ENCODE results near the gene MAB21L3.

Gene MAB21L3

DNA sequence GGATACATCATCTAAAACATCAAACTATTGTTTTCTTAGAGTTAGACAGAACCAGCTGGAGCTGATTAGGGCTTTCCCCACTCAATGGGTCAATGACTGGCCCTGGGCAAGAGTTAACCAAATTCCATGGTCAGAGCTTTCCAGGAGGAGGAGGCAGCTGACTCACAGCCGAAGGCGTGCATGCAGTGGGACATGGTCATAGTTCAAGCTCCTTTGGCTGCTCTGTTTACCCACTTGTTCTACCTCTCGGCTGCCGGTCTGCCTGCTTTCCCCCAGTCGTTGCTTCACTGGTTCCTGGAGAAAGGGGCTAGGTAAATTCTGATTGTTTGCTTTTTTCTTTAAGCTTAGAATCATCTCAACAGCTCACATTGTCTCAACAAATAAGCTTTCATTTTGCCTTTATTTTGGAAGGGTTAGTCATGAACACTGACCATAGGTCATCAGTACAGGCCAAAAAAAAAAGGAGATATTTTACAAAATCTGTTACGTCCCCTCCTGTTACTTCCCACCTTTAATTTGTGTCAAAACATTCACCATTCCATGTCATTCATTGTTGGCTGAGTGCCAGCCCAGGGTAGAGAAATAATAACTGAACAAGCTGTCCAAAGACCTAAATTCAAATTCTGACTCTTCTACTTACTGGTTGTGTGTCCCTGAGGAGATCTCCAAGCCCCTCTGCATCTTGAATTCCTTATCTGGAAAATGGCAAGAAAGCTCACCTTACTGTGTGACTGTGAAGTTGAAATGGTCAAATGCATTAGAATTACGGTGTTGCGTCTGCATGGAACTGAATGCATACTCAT lies 12.0 kb downstream of the MAB21L3 start:
- FAIRE-seq (no peak), DNase-seq (ENCODE audit: insufficient read length, low spot score) (no peak)
- no peak for TF ChIP-seq POLR2A (IDR thresholded peaks at IDR 0.05; ENCODE audit: low read depth, low read length)
- TF ChIP-seq POU2F2 (IDR thresholded peaks at IDR 0.05; ENCODE audit: low read depth, low read length): no peak
- no peak for TF ChIP-seq PAX5 (IDR thresholded peaks at IDR 0.05; ENCODE audit: insufficient read depth, low read length, severe bottlenecking)
- no peak for TF ChIP-seq TAF1 (IDR thresholded peaks at IDR 0.05; ENCODE audit: low read depth, low read length)

DNA sequence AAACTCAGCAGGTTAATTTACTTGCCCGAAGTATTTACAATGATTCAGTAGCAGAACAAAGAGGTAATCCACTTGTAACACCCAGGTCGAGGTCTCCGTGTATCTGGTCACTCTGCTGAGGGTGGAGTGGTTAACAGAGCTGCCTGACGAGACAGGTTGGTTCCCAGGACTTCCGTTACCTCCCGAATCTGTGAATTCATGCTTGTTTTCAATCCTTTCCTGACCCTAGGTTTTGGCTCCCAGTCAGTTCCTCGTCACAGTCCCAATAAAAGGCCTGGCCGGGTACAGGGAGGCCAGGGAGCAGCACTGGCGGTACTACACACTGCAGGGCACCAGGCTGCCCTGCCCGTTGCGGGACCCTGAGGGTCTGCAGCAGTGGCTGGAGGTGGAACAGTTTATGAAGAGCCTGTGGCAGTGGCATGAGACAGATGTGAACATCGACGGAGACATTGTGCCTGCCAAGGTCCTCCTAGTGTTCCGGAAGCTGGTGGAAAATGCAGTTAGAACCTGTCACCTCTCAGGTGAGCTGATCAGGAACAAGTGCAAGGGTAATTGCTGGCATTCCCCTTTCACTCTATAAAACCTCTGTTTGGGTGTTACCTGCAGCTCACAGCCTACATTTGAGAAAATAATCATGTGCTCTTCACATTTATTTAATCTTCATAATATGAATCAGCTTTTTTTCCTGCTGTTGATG lies 12.8 kb downstream of the MAB21L3 start:
- no peak for TF ChIP-seq POLR2AphosphoS5 (IDR thresholded peaks at IDR 0.05; ENCODE audit: low read depth, low read length)
- TF ChIP-seq TAF1 (IDR thresholded peaks at IDR 0.05; ENCODE audit: low read depth, low read length): no peak
- FAIRE-seq (no peak), DNase-seq (ENCODE audit: insufficient read length, low spot score) (no peak)

DNA sequence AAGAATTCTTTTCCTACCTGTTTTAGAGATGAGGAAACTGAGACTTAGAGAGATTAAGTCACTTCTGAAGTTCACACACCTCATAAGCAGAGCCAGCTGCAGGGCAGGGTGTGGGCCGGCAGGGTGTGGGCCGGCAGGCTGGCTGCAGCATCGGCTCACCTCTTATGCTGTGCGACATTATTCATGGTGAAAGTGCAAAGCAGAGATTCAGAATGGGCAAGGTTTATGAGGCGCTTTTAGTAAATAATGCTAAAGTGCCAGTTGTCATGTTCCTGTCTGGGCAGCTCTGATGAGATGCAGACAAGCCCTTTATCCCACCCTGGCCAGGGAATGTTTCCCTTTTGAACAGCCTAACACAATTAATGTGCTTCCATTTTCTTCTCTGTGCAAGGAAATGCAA lies 14.6 kb downstream of the MAB21L3 start:
- no peak for DNase-seq (ENCODE audit: insufficient read length, low spot score)
- TF ChIP-seq POLR2AphosphoS5 (IDR thresholded peaks at IDR 0.05; ENCODE audit: low read depth, low read length) (no peak), TAF1 (IDR thresholded peaks at IDR 0.05; ENCODE audit: low read depth, low read length) (no peak), PAX5 (IDR thresholded peaks at IDR 0.05; ENCODE audit: insufficient read depth, low read length, severe bottlenecking) (no peak), POU2F2 (IDR thresholded peaks at IDR 0.05; ENCODE audit: low read depth, low read length) (no peak), POLR2A (IDR thresholded peaks at IDR 0.05; ENCODE audit: low read depth, low read length) (no peak), SPI1 (IDR thresholded peaks at IDR 0.05; ENCODE audit: low read depth, low read length) (no peak)
- FAIRE-seq: no peak

DNA sequence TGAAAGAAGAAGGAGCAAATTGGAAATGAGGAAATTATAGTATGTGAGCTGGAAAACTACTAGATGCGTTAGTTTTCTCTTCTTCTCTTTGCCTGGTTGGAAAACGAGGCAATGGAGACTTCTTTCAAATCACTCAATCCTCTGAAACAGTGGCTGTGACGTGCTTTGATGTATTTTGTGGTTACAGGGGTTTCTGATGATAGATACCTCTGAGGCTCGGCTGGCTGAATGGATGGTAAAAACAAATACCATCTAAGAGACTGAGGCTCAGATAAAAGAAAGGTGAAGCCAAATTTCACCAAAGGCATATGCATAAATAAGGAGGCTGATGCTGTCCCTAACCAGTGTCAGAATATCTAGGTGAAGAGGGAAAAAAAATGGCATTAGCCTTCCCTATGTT lies 15.1 kb downstream of the MAB21L3 start:
- DNase-seq (ENCODE audit: insufficient read length, low spot score) (no peak), FAIRE-seq (no peak)
- no peak for TF ChIP-seq POLR2AphosphoS5 (IDR thresholded peaks at IDR 0.05; ENCODE audit: low read depth, low read length)
- no peak for TF ChIP-seq POU2F2 (IDR thresholded peaks at IDR 0.05; ENCODE audit: low read depth, low read length)
- no peak for TF ChIP-seq TAF1 (IDR thresholded peaks at IDR 0.05; ENCODE audit: low read depth, low read length)
- TF ChIP-seq PAX5 (IDR thresholded peaks at IDR 0.05; ENCODE audit: insufficient read depth, low read length, severe bottlenecking): no peak
- no peak for TF ChIP-seq SPI1 (IDR thresholded peaks at IDR 0.05; ENCODE audit: low read depth, low read length)
- TF ChIP-seq POLR2A (IDR thresholded peaks at IDR 0.05; ENCODE audit: low read depth, low read length): no peak

DNA sequence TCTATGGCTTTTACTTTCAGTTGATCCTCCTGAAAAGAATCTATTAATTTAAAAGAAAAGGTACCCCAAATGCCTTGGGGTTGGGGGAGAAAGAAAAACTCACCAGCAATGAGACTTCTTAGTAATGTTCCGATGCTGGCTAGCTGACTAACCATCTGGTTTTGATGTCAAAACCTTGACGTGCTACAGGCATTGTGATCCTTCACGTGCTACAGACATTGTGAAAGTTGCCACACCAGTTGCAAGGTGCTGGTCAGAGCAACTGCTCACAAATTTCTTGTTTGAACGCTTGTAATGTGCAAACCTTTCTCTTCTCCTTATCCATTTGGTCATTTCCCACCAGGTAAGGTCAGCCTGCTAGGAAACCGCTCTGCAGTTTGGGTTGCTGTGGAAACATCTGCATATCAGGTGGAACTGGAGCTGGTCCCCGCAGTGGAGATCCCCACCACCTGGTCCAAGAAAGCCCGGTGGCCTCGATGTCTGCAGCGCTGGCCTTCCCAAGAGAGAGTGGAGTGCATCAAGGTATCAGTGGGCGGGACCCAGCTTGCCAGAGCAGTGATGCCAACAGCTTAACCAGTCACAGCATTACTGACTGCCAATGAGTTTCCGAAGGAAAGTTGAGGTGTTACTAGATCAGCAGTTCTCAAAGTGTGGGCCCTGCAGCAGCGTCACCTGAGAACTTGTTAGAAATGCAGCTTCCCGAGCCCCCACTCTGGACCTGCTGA lies 16.1 kb downstream of the MAB21L3 start:
- no peak for TF ChIP-seq SPI1 (IDR thresholded peaks at IDR 0.05; ENCODE audit: low read depth, low read length)
- TF ChIP-seq POLR2A (IDR thresholded peaks at IDR 0.05; ENCODE audit: low read depth, low read length): no peak
- no peak for TF ChIP-seq PAX5 (IDR thresholded peaks at IDR 0.05; ENCODE audit: insufficient read depth, low read length, severe bottlenecking)
- TF ChIP-seq POLR2AphosphoS5 (IDR thresholded peaks at IDR 0.05; ENCODE audit: low read depth, low read length): no peak
- no peak for TF ChIP-seq POU2F2 (IDR thresholded peaks at IDR 0.05; ENCODE audit: low read depth, low read length)
- TF ChIP-seq TAF1 (IDR thresholded peaks at IDR 0.05; ENCODE audit: low read depth, low read length): no peak
- DNase-seq (ENCODE audit: insufficient read length, low spot score): no peak
- no peak for FAIRE-seq

DNA sequence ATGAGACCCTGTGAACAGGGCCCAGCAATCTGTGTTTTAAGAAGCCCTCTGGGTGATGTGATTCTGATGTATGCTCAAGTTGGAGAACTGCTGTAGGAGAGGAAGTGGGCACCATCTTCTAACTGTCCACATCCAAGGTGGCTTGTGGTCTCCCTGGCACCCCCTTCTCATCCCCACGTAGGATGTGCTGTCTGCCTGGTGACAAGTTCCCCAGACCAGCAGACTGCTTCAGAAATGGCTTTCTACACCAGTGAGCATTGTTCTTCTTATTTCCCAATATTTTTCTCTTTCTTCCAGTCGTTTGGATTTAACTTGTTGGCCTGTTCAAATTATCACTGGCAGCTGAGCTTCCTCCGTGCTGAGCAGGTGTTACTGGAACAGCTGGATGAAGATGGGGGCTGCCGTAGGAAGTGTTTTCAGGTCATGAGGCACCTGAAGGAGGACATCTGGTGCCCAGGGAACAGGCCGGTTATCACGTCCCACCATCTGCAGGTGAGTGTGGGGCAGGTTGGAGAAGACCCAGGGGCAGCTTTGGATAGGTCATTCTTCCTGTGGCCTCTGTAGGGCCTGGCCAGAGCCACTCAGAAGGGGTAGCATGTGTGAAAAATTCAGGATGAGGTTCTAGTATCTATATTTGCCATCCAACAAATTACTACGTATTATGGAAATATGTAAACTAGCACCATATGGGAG lies 16.8 kb downstream of the MAB21L3 start:
- no peak for TF ChIP-seq SPI1 (IDR thresholded peaks at IDR 0.05; ENCODE audit: low read depth, low read length)
- TF ChIP-seq POLR2AphosphoS5 (IDR thresholded peaks at IDR 0.05; ENCODE audit: low read depth, low read length): no peak
- TF ChIP-seq TAF1 (IDR thresholded peaks at IDR 0.05; ENCODE audit: low read depth, low read length): no peak
- FAIRE-seq (no peak), DNase-seq (ENCODE audit: insufficient read length, low spot score) (no peak)

DNA sequence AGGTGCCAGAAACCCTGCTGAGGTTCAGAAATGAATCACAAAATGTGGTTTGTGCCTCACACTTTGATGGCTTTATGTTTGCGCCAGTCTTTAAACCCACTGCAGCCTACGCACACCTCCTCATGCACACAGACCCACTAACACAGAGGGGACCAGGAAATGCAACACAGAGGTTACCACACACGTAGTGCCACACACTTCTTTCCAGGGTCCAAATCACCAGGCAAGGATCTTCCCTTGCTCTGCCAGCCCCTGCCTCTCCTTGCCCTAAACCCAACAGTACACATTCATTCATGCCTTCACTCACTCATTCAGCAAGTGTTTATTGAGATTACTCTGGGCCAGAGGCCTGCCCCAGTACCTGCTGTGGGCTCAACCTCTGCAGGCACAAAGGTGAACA lies 17.5 kb downstream of the MAB21L3 start:
- no peak for FAIRE-seq

DNA sequence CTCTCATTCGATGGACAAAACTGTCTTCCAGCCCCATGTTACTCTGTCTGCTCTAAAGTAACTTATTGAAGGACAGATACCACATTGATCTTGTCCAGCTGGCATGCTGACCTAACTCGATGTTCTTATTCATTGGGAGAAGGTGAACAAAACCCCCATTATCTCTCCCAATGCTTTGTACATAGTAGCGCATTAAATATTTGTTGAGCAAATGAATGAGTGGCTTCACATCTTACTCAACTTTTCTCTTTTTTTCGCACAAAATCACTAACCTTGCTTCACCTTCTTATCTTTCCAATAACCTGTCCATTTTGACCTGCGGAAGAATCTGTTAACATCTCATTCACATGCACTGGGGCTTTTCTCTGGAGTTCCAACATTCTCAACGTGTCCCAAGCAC lies 18.3 kb downstream of the MAB21L3 start:
- DNase-seq (ENCODE audit: insufficient read length, low spot score): no peak
- TF ChIP-seq SPI1 (IDR thresholded peaks at IDR 0.05; ENCODE audit: low read depth, low read length) (no peak), TAF1 (IDR thresholded peaks at IDR 0.05; ENCODE audit: low read depth, low read length) (no peak), POLR2A (IDR thresholded peaks at IDR 0.05; ENCODE audit: low read depth, low read length) (no peak), POLR2AphosphoS5 (IDR thresholded peaks at IDR 0.05; ENCODE audit: low read depth, low read length) (no peak), POU2F2 (IDR thresholded peaks at IDR 0.05; ENCODE audit: low read depth, low read length) (no peak), PAX5 (IDR thresholded peaks at IDR 0.05; ENCODE audit: insufficient read depth, low read length, severe bottlenecking) (no peak)
- no peak for FAIRE-seq

More for the DNA sequence above, 17.5 kb downstream of the MAB21L3 start:
- DNase-seq (ENCODE audit: insufficient read length, low spot score): no peak
- TF ChIP-seq POU2F2 (IDR thresholded peaks at IDR 0.05; ENCODE audit: low read depth, low read length) (no peak), POLR2A (IDR thresholded peaks at IDR 0.05; ENCODE audit: low read depth, low read length) (no peak), TAF1 (IDR thresholded peaks at IDR 0.05; ENCODE audit: low read depth, low read length) (no peak), POLR2AphosphoS5 (IDR thresholded peaks at IDR 0.05; ENCODE audit: low read depth, low read length) (no peak), PAX5 (IDR thresholded peaks at IDR 0.05; ENCODE audit: insufficient read depth, low read length, severe bottlenecking) (no peak), SPI1 (IDR thresholded peaks at IDR 0.05; ENCODE audit: low read depth, low read length) (no peak)

DNA sequence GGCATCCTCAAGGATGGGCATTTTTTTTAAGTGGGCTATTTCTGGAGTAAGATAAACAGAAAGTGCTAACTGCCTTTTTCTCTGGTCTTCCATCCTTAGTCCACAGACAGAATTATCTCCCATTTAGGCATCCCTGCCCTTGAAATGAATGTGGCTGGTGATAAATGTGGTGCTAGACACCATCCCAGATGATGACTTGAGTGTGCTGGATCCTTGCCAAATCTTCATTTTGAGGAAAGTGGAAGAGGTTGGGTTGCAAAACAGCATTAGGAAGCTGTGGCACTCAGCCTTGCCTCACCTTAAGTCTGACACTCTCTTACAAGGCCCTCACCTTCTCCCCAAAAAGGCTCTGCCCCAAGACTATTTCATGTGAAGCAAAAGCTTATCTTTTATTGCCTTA lies 19.2 kb downstream of the MAB21L3 start:
- no peak for DNase-seq (ENCODE audit: insufficient read length, low spot score)
- TF ChIP-seq SPI1 (IDR thresholded peaks at IDR 0.05; ENCODE audit: low read depth, low read length) (no peak), PAX5 (IDR thresholded peaks at IDR 0.05; ENCODE audit: insufficient read depth, low read length, severe bottlenecking) (no peak), TAF1 (IDR thresholded peaks at IDR 0.05; ENCODE audit: low read depth, low read length) (no peak), POLR2AphosphoS5 (IDR thresholded peaks at IDR 0.05; ENCODE audit: low read depth, low read length) (no peak), POLR2A (IDR thresholded peaks at IDR 0.05; ENCODE audit: low read depth, low read length) (no peak), POU2F2 (IDR thresholded peaks at IDR 0.05; ENCODE audit: low read depth, low read length) (no peak)

More for the DNA sequence above, 19.2 kb downstream of the MAB21L3 start:
- FAIRE-seq: no peak
